HL-60 (cell line): ENCODE results near the gene PCDHGA4.

Experiments used
- DNase-seq, 2 experiments: peaks; one replicate each; pipeline ENCODE4 v3.0.0-alpha.2; 2010 to 2020; ENCODE audit warnings: low read depth in 1 of 2, low spot score in 1 of 2
- H3K27ac ChIP-seq: fragments of 250-450 bp; sonication (Bioruptor Pico); replicated peaks from 2 replicates; pipeline ENCODE4 v1.5.1; 2020; ENCODE audit warnings: mild to moderate bottlenecking, moderate library complexity
- H3K27me3 ChIP-seq: fragments of 250-450 bp; sonication (Bioruptor Pico); 2 replicates; pipeline ENCODE4 v1.5.1; 2021; ENCODE audit warnings: mild to moderate bottlenecking, moderate library complexity; ENCODE audit not compliant: insufficient read depth, poor library complexity, severe bottlenecking
- H3K4me3 ChIP-seq: replicated peaks from 2 replicates; pipeline ENCODE4 v1.5.1; 2011; ENCODE audit warnings: mild to moderate bottlenecking, control low read depth, low read length; ENCODE audit not compliant: insufficient read depth
- CTCF ChIP-seq: IDR thresholded peaks from one replicate; pipeline ENCODE4 v1.5.1; 2011; ENCODE audit warnings: low read length, control low read depth, inconsistent platforms; ENCODE audit not compliant: insufficient read depth
- GABPA ChIP-seq: IDR thresholded peaks from 2 replicates; pipeline ENCODE4 v1.6.1; 2012; ENCODE audit warnings: low read depth
- POLR2AphosphoS5 ChIP-seq: IDR thresholded peaks from 2 replicates; pipeline ENCODE4 v1.6.1; 2012; ENCODE audit warnings: low read depth
- REST ChIP-seq: IDR thresholded peaks from 2 replicates; pipeline ENCODE4 v1.6.1; 2012; ENCODE audit warnings: low read depth; ENCODE audit not compliant: insufficient replicate concordance
- SPI1 ChIP-seq: IDR thresholded peaks from 2 replicates; pipeline ENCODE4 v1.6.1; 2012; ENCODE audit warnings: low read depth, mild to moderate bottlenecking, borderline replicate concordance

PCDHGA4 gene

GRCh38 chr5:141322261-141322660, 32.6 kb upstream of the PCDHGA4 start:
- DNase-seq: no peak
- TF ChIP-seq POLR2AphosphoS5: no peak
- no peak for TF ChIP-seq CTCF
- no peak for TF ChIP-seq REST
- TF ChIP-seq SPI1: no peak
- no peak for TF ChIP-seq GABPA
- Histone ChIP-seq H3K27ac (no peak overlapping the region), H3K4me3 (no peak overlapping the region), H3K27me3 (no peaks in the 10 kb centered on the region)

GRCh38 chr5:141326088-141326854, 28.6 kb upstream of the PCDHGA4 start:
- TF ChIP-seq REST: no peak
- peak; percentile 15 for TF ChIP-seq CTCF
- Histone ChIP-seq H3K4me3 (peak overlapping the region; percentile 21; the same call in 1 of the 2 replicates), H3K27ac (no peak overlapping the region), H3K27me3 (no peaks in the 10 kb centered on the region)
- peak in 1 of 2 experiments; percentile 67 for DNase-seq

- no peak for TF ChIP-seq CTCF
- TF ChIP-seq GABPA: no peak
- no peak for TF ChIP-seq POLR2AphosphoS5
- no peak for TF ChIP-seq SPI1
- TF ChIP-seq REST: no peak
- no peak overlapping the region for H3K4me3 ChIP-seq
- H3K27ac ChIP-seq: no peak overlapping the region
Observed at GRCh38 chr5:141328231-141328630, 26.6 kb upstream of the PCDHGA4 start.

More at GRCh38 chr5:141328231-141328630, 26.6 kb upstream of the PCDHGA4 start:
- H3K27me3 ChIP-seq: no peaks in the 10 kb centered on the region
- no peak for DNase-seq
